Keratinocyte (primary cell): Measurements from ENCODE around the gene SMPD3. TPM values are rescaled to one million over a fixed set of nuclear protein-coding genes. Genes with fewer than 3 reads are reported as not detected.

ENCODE experiments used
- DNase-seq: peaks from one replicate; pipeline ENCODE4 v3.0.0-alpha.2; 2011; ENCODE audit warnings: low read depth, missing footprints, low spot score
- FAIRE-seq: peaks from 2 replicates; lab custom pipeline; 2011; peaks lifted over from hg19 to GRCh38; lab: Jason Lieb, UNC
- H2AFZ ChIP-seq: 2 replicates; pipeline ENCODE4 v1.6.0; 2012; ENCODE audit warnings: low read length, control low read depth, inconsistent platforms; ENCODE audit not compliant: control insufficient read depth
- H3K27ac ChIP-seq: 2 replicates; pipeline ENCODE4 v1.5.1; 2011; ENCODE audit warnings: low read length; ENCODE audit not compliant: control insufficient read depth, insufficient read depth
- H3K27me3 ChIP-seq: 3 replicates; pipeline ENCODE4 v1.6.0; 2011; ENCODE audit warnings: low read length; ENCODE audit not compliant: control insufficient read depth, insufficient read depth; ENCODE audit errors: extremely low read depth
- H3K36me3 ChIP-seq, 2 experiments: 2 replicates in 1 of 2; 3 replicates in 1 of 2; pipeline ENCODE4 v1.5.1; 2011; ENCODE audit warnings: low read length in 2 of 2, mild to moderate bottlenecking in 1 of 2; ENCODE audit not compliant: control insufficient read depth in 2 of 2, insufficient read depth in 2 of 2; ENCODE audit errors: extremely low read depth in 1 of 2
- H3K4me1 ChIP-seq: 3 replicates; pipeline ENCODE4 v1.5.1; 2011; ENCODE audit warnings: low read length; ENCODE audit not compliant: control insufficient read depth, insufficient read depth; ENCODE audit errors: extremely low read depth
- H3K4me2 ChIP-seq: 3 replicates; pipeline ENCODE4 v1.6.0; 2011; ENCODE audit warnings: low read depth, low read length; ENCODE audit not compliant: control insufficient read depth, insufficient read depth; ENCODE audit errors: extremely low read depth
- H3K4me3 ChIP-seq, 3 experiments: fragments of 200-600 bp in 1 of 3; sonication (generic) in 1 of 3; 2 replicates in 2 of 3; 3 replicates in 1 of 3; pipeline ENCODE4 v1.5.1; 2011 to 2016; ENCODE audit warnings: low read length in 3 of 3, mild to moderate bottlenecking in 3 of 3, control low read depth in 2 of 3, inconsistent platforms in 1 of 3, low read depth in 1 of 3, mixed read lengths in 1 of 3, mixed run types in 1 of 3, moderate library complexity in 1 of 3; ENCODE audit not compliant: control insufficient read depth in 2 of 3, insufficient read depth in 2 of 3; ENCODE audit errors: extremely low read depth in 1 of 3
- H3K79me2 ChIP-seq: 2 replicates; pipeline ENCODE4 v1.6.0; 2012; ENCODE audit warnings: low read length; ENCODE audit not compliant: control insufficient read depth, insufficient read depth
- H3K9ac ChIP-seq: 3 replicates; pipeline ENCODE4 v1.6.0; 2011; ENCODE audit warnings: low read length; ENCODE audit not compliant: control insufficient read depth, insufficient read depth; ENCODE audit errors: extremely low read depth
- H3K9me1 ChIP-seq: 3 replicates; pipeline ENCODE4 v1.6.0; 2011; ENCODE audit warnings: low read length; ENCODE audit not compliant: control insufficient read depth, insufficient read depth; ENCODE audit errors: extremely low read depth
- H3K9me3 ChIP-seq: 2 replicates; pipeline ENCODE4 v1.5.1; 2012; ENCODE audit warnings: low read depth, low read length; ENCODE audit not compliant: control insufficient read depth
- H4K20me1 ChIP-seq: 3 replicates; pipeline ENCODE4 v1.6.0; 2011; ENCODE audit warnings: low read length; ENCODE audit not compliant: control insufficient read depth, insufficient read depth; ENCODE audit errors: extremely low read depth
- EZH2 ChIP-seq: IDR thresholded peaks from one replicate; pipeline ENCODE4 v1.6.1; 2012; ENCODE audit warnings: inconsistent platforms, mild to moderate bottlenecking, low read length, moderate library complexity
- dilution Hi-C: fragments of 300-500 bp; cut with MboI; formaldehyde crosslinking; loops from one replicate; pipeline ENCODE4 v1.7.0; 2020; ENCODE audit warnings: low sequenced_read_pairs; ENCODE audit not compliant: extremely low pct_ligation_motif_present
- polyA plus RNA-seq, 5 experiments: library from polyadenylated mRNA; depleted of rRNA in 3 of 5; stranded (reverse) in 3 of 5; stranded (forward) in 1 of 5; unstranded in 1 of 5; fragments of >200 nt; gene quantifications; 1 replicate in 1 of 5; 2 replicates in 3 of 5; 3 replicates in 1 of 5; pipeline versions ENCODE4 v1.2.1 to v1.2.3, GENCODE V29; 2011 to 2012; ENCODE audit warnings: missing spikeins in 2 of 5, low read depth in 1 of 5, low replicate concordance in 1 of 5
- TF ChIP-seq, protein P1 (sequence below), 3 experiments: IDR thresholded peaks in 1 of 3; conservative IDR thresholded peaks in 1 of 3; optimal IDR thresholded peaks in 1 of 3; 2 replicates in 2 of 3; 3 replicates in 1 of 3; pipeline versions ENCODE3 to v1.5.1; 2011; ENCODE audit warnings: low read length in 3 of 3, mild to moderate bottlenecking in 3 of 3, moderate library complexity in 2 of 3, control low read depth in 1 of 3, inconsistent platforms in 1 of 3; ENCODE audit not compliant: insufficient read depth in 2 of 3; ENCODE audit errors: extremely low read depth in 1 of 3

The SMPD3 gene
- polyA plus RNA-seq, 1 donor (not counting 4 experiments of a cell fraction or from before 2014, with no cell fraction given), result 0.34 TPM

DNA sequence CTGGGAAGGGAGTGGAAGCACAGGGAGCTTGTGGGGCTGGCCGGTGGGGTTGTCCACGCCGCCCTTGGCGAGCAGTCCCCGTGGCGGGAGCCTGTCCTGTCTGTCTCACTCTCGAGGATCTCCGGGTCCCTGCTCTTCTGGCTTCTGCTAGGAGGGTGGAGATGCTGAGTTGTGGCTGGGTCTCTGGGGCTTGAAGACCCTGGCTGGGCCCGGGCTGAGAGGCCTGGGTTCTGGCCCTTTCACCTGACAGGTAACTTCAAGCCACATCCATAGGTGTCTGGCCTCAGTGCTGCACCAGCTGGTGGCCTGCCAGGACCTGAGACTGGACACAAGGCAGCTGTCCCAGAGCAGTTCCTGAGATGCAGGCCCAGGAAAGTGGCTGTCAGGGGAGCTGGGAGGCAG lies 90.8 kb downstream of the SMPD3 start:
- dilution Hi-C loops, result no loop called here

GRCh38 chr16:68356919-68357286 lies 91.4 kb downstream of the SMPD3 start:
- DNase-seq (no peak), FAIRE-seq (no peak)
- no peaks in the 10 kb centered on the region for H3K27me3 ChIP-seq
- no peaks in the 10 kb centered on the region for H4K20me1 ChIP-seq
- peaks cover 3% of the 10 kb centered on the region for H3K4me1 ChIP-seq
- H3K36me3 ChIP-seq, result peaks cover 7 to 16% of the 10 kb centered on the region in 2 experiments
- no peaks in the 10 kb centered on the region for H3K79me2 ChIP-seq
- H3K4me2 ChIP-seq, result no peak overlapping the region
- H3K9me1 ChIP-seq, result no peaks in the 10 kb centered on the region
- TF ChIP-seq, protein P1, sequence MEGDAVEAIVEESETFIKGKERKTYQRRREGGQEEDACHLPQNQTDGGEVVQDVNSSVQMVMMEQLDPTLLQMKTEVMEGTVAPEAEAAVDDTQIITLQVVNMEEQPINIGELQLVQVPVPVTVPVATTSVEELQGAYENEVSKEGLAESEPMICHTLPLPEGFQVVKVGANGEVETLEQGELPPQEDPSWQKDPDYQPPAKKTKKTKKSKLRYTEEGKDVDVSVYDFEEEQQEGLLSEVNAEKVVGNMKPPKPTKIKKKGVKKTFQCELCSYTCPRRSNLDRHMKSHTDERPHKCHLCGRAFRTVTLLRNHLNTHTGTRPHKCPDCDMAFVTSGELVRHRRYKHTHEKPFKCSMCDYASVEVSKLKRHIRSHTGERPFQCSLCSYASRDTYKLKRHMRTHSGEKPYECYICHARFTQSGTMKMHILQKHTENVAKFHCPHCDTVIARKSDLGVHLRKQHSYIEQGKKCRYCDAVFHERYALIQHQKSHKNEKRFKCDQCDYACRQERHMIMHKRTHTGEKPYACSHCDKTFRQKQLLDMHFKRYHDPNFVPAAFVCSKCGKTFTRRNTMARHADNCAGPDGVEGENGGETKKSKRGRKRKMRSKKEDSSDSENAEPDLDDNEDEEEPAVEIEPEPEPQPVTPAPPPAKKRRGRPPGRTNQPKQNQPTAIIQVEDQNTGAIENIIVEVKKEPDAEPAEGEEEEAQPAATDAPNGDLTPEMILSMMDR (optimal IDR thresholded peaks at IDR 0.05 in 1 of 3, IDR thresholded peaks at IDR 0.05 in 1 of 3, conservative IDR thresholded peaks at IDR 0.05 in 1 of 3; ENCODE audit: extremely low read depth in 1 of 3, insufficient read depth in 2 of 3, low read length in 3 of 3), result no peak
- no peak for TF ChIP-seq EZH2
- dilution Hi-C loops, result no loop called here
- H3K4me3 ChIP-seq, result no peak overlapping the region
- H2AFZ ChIP-seq, result no peak overlapping the region
- no peaks in the 10 kb centered on the region for H3K9me3 ChIP-seq
- H3K27ac ChIP-seq, result no peak overlapping the region
- no peak overlapping the region for H3K9ac ChIP-seq

More for the DNA sequence above, 90.8 kb downstream of the SMPD3 start:
- Histone ChIP-seq H3K36me3 (peaks cover 7 to 14% of the 10 kb centered on the region in 2 experiments), H4K20me1 (no peaks in the 10 kb centered on the region), H3K27ac (no peak overlapping the region), H3K4me3 (no peak overlapping the region), H3K9me3 (no peaks in the 10 kb centered on the region), H3K4me1 (peaks cover 3% of the 10 kb centered on the region), H2AFZ (no peak overlapping the region), H3K4me2 (no peak overlapping the region), H3K9me1 (no peaks in the 10 kb centered on the region), H3K27me3 (no peaks in the 10 kb centered on the region), H3K9ac (no peak overlapping the region), H3K79me2 (no peaks in the 10 kb centered on the region)
- DNase-seq (no peak), FAIRE-seq (no peak)
- no peak for TF ChIP-seq EZH2
- TF ChIP-seq, protein P1 (optimal IDR thresholded peaks at IDR 0.05 in 1 of 3, IDR thresholded peaks at IDR 0.05 in 1 of 3, conservative IDR thresholded peaks at IDR 0.05 in 1 of 3; ENCODE audit: extremely low read depth in 1 of 3, insufficient read depth in 2 of 3, low read length in 3 of 3), result no peak
